Limb (tissue), 2 donors: Measurements from ENCODE around the gene SCD5.
"Not testable (repeated sequence)": the region's sequence is repeated elsewhere in the genome, so short reads cannot be mapped to it uniquely, and the experiment has no call there.

Experiments
- DNase-seq, 2 donors: peaks; one replicate each; pipeline ENCODE4 v3.0.0-alpha.2; 2016; ENCODE audit errors: extremely low spot score in 2 of 2

SCD5 gene

DNA sequence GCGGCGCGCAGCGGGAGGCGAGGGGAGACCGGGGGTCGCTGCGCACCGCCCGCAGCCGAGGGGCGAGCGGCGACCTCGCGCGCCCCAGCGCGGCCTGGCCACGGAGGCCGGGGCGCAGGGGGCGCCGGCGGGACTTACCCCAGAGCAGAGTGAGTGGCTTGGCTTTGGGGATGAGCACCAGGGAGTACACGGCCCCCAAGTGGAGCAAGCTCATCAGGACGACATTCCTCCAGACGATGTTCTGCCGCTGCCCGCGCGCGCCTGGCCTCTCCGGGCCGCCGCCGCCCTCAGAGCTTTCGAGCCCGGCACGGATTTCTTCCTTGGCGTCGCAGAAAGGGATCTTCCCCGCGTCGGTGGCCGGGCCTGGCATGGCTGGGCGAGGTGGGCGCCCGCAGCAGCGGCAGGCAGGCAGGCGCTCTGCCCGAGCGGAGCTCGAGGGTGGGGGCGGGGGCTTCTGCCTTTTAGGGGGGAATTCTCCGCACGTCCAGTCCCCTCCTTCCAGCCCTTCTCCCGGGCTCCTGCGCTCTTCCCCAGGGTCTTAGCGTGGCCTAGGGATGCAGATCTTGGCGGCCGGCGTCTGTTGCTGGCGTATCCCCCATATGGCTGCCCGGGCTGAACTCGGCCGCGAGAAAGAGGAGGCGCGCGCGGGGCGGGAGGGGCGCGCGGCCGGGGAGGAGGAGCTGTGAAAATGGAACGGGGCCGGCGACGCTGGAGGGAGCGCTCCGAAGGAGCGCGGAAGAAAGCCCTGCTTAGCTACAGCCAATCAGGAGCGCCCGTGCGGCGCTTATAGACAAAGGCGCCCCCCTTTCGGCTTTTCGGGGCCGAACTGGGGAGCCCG is at the start of gene SCD5:
SCD5 (minus strand) TSS at position 629 of the 838 bp plus-strand sequence; CDS start at position 370, 259 bp downstream.
- peak; percentile 84 to 87 for DNase-seq

GRCh38 chr4:82842593-82842992 is 44.0 kb upstream of the SCD5 start:
- no peak for DNase-seq

GRCh38 chr4:82839624-82840023 is 41.0 kb upstream of the SCD5 start:
- DNase-seq, result no peak

DNA sequence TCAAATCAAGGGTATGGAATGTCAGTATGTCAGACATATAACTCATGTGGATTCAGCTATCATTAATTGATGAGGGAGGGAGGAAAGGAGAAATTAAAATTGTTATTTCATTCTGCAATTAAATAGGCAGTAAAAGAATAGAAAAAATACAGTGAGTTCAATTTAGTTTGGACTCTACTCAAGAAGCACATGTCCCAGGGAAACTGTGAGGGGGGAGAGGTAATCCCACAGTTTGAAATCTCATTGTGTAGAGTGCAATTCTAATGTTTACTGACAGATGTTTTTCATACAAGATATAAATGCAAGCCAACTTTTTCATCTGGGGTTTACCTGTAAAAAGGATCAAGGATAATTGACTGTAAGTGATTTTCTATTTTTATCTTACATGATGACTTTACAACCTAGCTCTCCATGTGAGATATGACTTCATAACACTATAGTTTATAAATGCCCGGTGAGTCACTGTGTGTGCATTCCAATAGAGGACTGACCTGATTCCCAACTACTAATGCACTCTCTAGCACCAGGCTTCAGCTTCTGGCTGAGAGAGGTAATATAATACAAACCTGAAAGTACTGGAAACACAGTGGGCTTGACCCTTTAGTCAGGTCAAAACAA is 35.2 kb upstream of the SCD5 start:
- DNase-seq, result no peak

- DNase-seq, result not testable (repeated sequence)
Observed at GRCh38 chr4:82833060-82833459, 34.5 kb upstream of the SCD5 start.

- DNase-seq, result no peak
Observed at GRCh38 chr4:82825425-82825824, 26.8 kb upstream of the SCD5 start.

DNA sequence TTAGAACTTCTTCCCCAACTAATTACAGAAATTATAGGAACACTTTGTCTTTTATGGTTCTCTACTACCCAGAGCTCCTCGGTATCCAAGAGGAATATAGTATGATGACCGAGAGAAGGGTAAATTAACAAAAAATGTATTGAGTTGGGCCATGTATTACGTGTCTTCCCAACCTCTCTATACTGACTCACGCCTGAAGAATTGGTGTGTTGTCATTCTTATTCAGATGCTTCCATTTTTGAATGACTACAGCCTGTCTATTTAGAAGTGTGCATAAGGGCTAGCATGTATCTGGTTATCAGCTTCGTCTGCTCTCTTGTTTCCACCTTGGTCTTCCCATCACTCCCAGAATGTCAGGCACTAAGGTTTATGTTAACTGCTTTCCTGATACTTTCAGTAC is 24.5 kb upstream of the SCD5 start:
- DNase-seq, result no peak

GRCh38 chr4:82820689-82821088 is 22.1 kb upstream of the SCD5 start:
- no peak for DNase-seq

DNA sequence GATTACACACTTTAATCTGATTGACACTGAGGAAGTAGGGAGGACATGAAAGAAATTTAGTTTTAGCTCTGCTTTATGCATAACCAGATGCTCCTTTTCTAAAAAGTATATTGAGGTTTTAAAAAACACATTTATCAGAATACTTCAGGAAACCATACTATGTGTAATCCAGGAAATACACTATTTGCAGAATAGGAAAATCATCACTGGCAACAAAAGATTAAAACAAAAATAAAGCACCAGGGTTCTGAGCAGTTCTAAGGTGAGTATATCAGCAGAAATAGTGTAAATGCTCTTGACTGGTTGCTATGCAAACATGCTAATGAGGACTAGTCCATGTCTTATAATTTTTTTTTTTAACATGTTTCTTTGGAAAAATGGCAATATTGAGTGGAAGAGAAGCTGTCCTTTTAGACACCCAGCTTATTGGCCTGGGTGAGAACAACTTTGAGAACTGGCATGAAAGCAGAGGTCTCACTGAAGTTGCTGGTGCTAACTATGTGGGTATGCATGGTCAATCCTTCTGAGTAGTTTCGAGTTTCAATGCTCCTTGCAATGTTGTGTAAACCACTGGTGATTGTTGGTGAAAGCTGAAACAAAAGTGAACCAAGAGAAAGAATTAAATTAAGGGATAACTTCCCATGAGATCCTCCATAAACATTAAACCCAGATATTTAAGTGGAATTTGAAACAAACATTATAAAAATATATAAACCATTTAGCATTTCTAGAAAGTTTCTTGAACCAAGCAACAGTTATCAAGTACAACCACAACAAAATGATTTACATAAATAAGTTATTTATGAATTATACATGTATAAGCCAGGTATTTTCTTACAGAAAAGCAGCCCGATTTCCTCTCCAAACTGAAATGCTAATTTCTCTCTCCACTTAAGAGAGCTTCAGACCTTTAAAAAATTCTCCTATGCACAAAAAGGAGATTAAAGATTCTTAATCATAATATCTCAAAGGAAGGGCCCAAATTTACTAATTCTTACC is 20.4 kb upstream of the SCD5 start:
- DNase-seq, result no peak

DNA sequence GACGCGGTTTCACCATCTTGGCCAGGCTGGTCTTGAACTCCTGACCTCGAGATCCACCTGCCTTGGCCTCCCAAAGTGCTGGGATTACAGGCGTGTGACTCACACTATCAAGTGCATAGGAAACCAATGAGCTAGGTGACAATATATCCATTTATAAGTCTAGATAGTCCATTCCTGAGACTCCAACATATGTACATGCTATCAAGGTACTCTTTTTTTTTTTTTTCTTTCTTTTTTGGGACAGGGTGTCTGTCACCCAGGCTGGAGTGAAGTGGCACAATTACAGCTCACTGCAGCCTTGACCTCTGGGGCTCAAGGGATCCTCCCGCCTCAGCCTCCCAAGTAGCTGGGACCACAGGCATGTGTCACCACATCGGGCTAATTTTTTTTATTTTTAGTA is 18.3 kb upstream of the SCD5 start:
- not testable (repeated sequence) for DNase-seq

GRCh38 chr4:82814034-82814433 is 15.4 kb upstream of the SCD5 start:
- no peak for DNase-seq

- DNase-seq, result no peak
Observed at GRCh38 chr4:82811838-82812341, 13.3 kb upstream of the SCD5 start.

- no peak for DNase-seq
Observed at GRCh38 chr4:82811392-82811791, 12.8 kb upstream of the SCD5 start.

DNA sequence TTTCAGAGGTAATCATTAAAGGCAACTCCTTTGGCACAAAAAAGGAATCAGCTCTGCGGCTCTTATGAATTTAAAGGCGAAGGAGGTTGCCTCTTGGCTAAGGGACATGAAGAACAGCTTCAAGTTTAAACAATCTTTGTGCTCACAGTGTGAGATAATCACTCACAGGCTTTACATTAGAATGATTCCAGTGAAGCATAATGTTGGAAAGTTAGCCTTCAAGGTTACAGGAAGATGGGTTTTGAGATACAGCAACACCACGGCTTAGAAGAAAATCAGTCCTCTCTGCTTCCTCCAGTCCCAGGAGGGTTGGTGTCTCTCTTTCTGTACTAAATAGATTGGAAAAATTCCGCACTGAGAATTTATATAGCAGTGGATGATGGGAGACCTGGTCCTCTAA is 11.6 kb upstream of the SCD5 start:
- no peak for DNase-seq

DNA sequence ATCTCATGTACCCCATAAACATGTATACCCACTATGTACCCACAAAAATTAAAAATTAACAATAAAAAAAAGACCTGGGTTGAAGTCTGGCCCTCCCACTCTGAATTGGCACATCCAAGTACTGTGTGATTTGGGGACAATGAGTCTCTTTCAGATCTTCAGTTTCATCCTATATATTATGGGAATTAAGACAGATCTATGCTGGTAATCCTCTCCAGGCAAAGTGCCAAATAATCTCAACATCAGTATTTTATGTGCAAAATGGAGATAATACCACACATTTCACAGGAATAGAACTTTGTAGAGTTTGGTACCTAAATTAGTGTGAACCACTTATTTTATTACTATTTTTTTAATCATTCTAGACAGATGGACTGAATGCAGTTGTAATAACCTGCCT is 11.0 kb upstream of the SCD5 start:
- no peak for DNase-seq

DNA sequence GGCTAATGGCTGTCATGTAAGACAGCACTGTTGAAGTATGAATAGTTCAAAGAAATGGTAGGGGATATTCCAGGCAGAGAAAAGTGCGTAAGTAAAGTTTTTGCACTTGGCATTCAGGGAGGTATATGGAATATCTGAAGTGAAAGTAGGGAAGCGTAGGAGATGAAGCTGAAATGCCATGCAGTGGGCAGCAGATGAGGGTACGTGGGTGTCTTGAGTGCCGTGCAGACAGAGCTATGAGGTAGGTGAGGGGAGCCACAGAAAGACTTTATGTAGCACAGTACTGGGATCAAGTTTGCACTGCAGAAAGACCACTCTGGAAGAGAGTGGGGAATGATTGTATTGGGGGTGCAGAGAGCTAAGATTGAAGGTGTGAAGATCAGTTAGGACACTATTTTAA is 5.2 kb upstream of the SCD5 start:
- no peak for DNase-seq

DNA sequence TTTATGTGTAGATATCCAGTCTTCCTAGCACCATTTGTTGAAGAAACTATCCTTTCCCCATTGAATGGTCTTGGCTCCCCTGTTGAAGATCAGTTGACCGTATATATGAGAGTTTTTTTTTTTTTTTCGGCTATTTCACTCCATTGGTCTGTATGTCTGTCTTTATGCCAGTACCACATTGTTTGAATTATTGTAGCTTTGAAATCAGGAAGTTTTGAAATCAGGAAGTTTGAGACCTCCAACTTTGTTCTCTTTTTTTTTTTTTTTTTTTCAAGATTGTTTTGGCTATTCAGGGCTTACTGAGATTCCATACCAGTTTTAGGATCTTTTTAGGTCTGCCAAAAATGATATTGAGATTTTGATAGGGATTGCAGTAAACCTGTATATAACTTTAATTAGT is 4.3 kb upstream of the SCD5 start:
- DNase-seq, result no peak

GRCh38 chr4:82801910-82802521 is 3.4 kb upstream of the SCD5 start:
- no peak for DNase-seq

- DNase-seq, result peak in 1 of 2 donors; percentile 52
Observed at GRCh38 chr4:82799006-82799881, 648 bp upstream of the SCD5 start.
